ENCODE data around the gene AIDA.
"Not testable (repeated sequence)": the region's sequence is repeated elsewhere in the genome, so short reads cannot be mapped to it uniquely, and the experiment has no call there.

AIDA gene

GRCh38 chr1:222711319-222712252 lies 705 bp downstream of the AIDA start:
- DNase-seq = peak; percentile 76

GRCh38 chr1:222709700-222710153 lies 2.6 kb downstream of the AIDA start:
- DNase-seq = no peak

GRCh38 chr1:222706815-222707214 lies 5.5 kb downstream of the AIDA start:
- no peak for DNase-seq

GRCh38 chr1:222704260-222704659 lies 8.0 kb downstream of the AIDA start:
- DNase-seq = no peak

DNA sequence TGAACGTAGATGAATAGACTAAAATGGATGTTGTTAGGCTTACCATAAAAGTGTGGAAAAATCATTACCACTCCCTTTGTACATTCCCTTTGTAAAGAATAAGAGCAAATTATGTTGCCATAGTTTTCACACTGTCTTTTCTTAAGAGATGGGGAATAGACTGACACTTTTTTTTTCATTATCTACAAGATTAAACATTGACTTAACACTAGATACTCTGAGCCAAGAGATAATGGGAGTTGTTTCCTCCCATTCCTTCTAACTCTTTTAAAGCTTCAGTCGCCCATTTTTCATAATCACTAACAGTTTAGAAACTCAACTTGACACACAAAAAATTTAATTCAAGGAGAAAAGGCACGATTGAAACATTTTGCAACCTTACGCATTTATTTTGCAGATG lies 10.1 kb downstream of the AIDA start:
- no peak for DNase-seq

DNA sequence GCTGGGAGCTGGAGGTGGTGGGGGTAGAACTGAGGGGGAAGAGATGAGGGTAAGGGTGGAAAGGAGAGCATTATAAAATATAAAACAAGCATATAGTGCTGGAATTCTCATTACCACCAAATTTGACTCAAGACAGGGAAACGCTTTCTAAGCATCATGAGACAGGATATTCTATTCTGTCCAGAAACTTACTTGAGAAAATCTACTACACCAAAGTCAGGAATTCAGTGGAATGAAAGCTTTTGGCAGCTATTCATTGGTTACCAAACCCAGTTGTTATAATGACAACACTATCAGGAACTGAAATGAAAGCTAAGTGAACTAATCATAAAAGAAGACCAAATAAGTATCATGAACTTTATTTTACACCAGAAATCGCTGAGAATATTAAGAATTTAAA lies 14.5 kb downstream of the AIDA start:
- DNase-seq = no peak

- no peak for DNase-seq
Measured at GRCh38 chr1:222697203-222697602, 15.1 kb downstream of the AIDA start.

GRCh38 chr1:222696741-222697140 lies 15.6 kb downstream of the AIDA start:
- no peak for DNase-seq

DNA sequence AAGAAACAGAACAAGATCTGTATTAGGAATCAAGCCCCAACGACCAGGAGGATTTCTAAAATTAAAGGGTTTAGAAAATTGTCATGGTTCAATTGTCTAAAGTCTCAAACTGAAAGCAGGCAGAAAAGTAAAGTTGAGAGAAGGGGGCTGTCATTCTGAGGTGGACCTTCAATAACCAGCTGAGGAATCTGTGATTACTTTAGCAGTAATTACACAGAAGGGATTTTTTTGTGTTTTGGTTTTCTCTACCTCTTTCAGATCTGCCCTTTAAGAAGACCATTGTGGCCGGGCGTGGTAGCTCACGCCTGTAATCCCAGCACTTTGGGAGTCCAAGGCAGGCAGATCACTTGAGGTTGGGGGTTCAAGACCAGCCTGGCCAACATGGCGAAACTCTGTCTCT lies 17.4 kb downstream of the AIDA start:
- no peak for DNase-seq

DNA sequence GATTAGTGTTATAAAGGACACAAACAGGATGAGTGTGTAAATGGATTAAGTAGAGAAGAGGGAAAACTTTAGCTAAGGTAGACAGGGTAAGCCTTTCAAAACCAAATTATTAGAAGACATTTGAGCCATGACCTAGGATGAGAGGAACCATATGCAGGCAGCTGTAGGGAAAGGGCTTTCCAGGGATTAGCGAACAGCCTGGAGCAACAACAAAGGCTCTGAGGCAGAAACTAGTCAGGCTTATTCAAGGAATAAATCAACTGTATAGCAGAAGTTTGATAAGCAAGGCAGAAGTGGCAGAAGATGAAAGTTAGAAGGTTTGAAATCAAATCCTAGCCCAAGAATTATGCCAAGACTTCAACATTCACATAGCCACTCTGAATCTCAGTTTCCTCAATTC lies 21.3 kb downstream of the AIDA start:
- no peak for DNase-seq

DNA sequence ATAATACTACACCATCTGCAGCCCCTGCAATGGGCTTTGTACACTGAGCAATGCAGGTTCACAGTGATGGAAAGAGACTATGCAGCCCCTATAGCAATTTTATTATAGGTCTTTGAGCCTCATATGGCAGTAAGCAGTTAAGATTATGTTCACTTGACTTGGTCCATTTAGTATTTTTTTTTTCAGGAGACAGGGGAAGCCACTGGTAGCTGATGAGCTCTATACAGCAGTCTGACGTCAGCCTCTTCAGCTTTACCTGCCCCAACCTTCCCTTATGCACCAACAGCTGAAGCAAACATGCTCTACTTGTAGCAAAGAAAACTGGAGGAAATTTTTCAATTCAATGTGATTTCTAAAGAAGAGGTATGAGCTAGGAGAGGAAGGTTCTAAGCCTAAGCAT lies 32.2 kb downstream of the AIDA start:
- no peak for DNase-seq

DNA sequence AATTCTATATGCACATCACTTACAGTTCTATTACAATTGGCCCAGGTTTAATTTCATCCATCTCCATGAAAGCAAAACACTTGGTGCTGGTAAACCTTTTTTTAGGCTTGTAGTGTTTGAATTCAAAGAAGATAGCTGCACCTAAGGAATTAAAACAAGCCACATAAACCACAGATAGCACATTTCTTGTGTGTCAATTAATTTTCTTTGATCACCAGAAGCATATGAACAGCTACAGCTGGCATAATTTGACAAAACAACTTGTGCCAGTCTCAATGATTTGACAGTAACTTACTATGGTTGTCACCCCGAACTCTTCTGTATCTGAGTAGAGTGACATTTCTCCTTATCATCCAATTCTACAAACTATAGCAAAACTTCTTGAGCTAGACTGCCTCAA lies 42.2 kb downstream of the AIDA start:
- DNase-seq = no peak

DNA sequence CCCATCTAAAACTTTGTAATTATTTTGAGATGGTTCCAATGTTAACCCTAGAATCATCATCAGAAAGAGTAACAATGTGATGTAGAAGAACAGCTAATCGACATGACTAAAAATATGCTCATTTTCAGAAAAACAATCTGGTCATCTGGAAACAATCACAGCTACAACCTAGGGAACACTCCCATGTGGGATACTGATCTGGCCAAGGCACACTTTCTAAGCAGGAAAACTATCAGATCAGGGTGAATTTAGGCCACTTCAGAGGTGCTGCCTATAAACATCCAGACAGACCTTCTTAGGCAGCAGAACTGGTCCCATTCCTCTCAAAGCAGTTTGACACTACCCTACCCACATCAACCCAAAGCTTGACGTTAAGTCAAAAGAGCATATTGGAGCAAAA lies 43.2 kb downstream of the AIDA start:
- not testable (repeated sequence) for DNase-seq

GRCh38 chr1:222668184-222668583 lies 44.1 kb downstream of the AIDA start:
- DNase-seq = not testable (repeated sequence)

- no peak for DNase-seq
Measured at GRCh38 chr1:222665964-222666363, 46.3 kb downstream of the AIDA start.

GRCh38 chr1:222663431-222663934 lies 48.8 kb downstream of the AIDA start:
- no peak for DNase-seq

GRCh38 chr1:222657899-222658298 lies 54.4 kb downstream of the AIDA start:
- DNase-seq = no peak

DNA sequence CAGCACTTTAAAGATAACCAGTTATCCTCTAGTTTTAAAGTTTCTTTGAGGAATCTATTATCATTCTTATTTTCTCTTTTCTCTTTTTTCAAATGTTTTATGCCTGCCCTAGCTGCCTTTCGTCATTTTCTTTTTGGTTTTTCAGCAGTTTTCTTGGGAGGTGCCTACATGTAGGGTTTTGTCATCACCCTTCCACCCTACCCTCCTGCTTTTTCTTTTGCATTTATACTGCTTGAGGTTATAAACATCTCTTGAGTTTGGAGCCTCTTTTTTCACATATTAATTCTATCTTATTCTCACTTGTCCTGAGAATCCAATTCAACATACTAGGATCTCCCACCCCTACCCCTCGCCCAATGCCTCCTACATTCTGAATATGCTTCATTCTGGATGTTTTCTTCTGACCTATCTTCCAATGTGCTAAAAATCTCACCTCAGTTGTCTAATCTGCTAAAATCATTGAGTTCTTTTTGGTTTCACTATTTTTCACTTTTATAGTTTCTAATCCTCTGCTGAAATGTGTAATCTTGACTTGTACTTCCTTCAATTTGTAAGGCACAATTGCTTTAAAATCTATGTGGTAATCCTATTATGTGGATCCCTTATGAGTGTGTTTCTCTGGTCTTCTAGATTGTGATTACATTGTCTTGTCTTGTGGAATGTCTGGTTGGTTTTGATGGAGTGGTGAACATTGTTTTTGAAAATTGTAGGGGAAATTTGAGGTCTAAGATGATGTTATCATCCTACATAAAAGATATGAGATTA lies 55.7 kb downstream of the AIDA start:
- DNase-seq = no peak

GRCh38 chr1:222654849-222655248 lies 57.4 kb downstream of the AIDA start:
- DNase-seq = peak; percentile 16

GRCh38 chr1:222653178-222653827 lies 59.0 kb downstream of the AIDA start:
- no peak for DNase-seq

GRCh38 chr1:222652676-222653075 lies 59.6 kb downstream of the AIDA start:
- no peak for DNase-seq

DNA sequence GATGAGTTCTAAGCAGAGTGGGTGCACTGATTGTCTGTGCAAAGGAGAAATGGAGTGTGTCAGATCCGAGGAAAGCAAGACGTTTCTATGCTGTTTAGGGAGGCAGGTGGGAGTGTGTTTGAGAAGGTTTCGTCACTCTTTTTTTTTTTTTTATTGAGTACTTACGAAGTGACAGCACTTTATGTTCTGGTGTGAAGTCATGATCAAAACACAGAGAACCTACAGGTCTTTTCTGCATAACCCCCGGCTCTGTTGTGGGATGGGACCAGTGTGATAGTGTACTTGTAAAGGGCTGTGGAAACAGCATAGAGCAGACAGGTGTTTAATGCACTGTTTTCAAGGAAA lies 67.7 kb downstream of the AIDA start:
- DNase-seq = no peak

DNA sequence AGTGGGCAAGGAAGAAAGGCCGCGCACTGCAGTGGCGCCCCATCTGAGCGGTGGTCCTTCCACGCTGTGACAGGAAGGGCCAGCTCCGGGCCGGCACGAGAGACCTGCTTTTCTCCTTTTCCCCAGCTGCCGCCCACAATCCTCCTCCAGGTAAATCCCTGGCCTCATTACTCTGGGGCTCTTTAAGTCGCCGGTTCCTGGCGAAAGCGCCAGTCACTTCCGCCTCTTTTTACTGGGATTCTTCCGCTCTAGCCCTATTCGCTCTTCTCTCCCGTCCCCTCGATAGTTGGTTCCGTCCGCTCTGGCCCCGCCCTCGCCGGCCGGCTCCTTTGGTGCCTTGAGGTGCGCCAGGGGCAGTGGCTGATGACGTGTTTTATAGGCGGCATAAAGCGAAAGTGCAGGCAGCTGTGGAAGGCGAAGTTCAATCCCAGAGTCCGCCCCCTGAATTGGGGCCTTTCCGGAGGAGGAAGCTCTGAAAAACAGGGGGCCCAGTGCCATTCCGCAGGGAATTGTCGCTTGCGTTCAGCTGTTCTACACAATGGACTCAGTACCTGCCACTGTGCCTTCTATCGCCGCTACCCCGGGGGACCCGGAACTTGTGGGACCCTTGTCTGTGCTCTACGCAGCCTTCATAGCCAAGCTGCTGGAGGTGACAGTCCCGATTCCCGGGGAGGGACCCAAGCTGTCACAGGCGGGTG lies 68.2 kb downstream of the AIDA start:
- DNase-seq = peak; percentile 99
